Vagina (tissue), 2 donors: Measurements from ENCODE around the gene SERPINB11. TPM values are rescaled to one million over a fixed set of nuclear protein-coding genes. Genes with fewer than 3 reads are reported as not detected.

Source experiments
- DNase-seq, 2 donors: peaks; one replicate each; pipeline ENCODE4 v3.0.0-alpha.2; 2017; ENCODE audit errors: extremely low spot score in 2 of 2
- H3K27ac ChIP-seq: fragments of 200-600 bp; sonication (generic); one replicate; pipeline ENCODE4 v1.5.1; 2019
- H3K27me3 ChIP-seq: fragments of 200-600 bp; sonication (generic); one replicate; pipeline ENCODE4 v1.5.1; 2019
- H3K36me3 ChIP-seq, 2 donors: fragments of 200-600 bp; sonication (generic); one replicate each; pipeline ENCODE4 v1.5.1; 2017 to 2019
- H3K4me1 ChIP-seq: fragments of 200-600 bp; sonication (generic); one replicate; pipeline ENCODE4 v1.5.1; 2019
- H3K4me3 ChIP-seq, 2 donors: fragments of 200-600 bp; sonication (generic); 1 replicate in 1 of 2; 2 replicates in 1 of 2; pipeline ENCODE4 v1.5.1; 2016 to 2019
- H3K9me3 ChIP-seq: fragments of 200-600 bp; sonication (generic); one replicate; pipeline ENCODE4 v1.5.1; 2019
- POLR2A ChIP-seq, 2 donors: fragments of 450-650 bp; IDR thresholded peaks; one replicate each; pipeline ENCODE4 v1.6.1; 2017; ENCODE audit warnings: antibody characterized with exemption in 2 of 2, mild to moderate bottlenecking in 2 of 2, moderate library complexity in 2 of 2
- POLR2AphosphoS5 ChIP-seq, 2 donors: sonication (generic); formaldehyde crosslinking; IDR thresholded peaks; one replicate each; pipeline ENCODE4 v1.9.0; 2017; ENCODE audit warnings: antibody characterized with exemption in 2 of 2, mild to moderate bottlenecking in 2 of 2, low read depth in 1 of 2; ENCODE audit not compliant: insufficient read depth in 1 of 2
- intact Hi-C: fragments of 100-400 bp; cut with DNase I; formaldehyde crosslinking; loops from one replicate; pipeline ENCODE4 v1.15.1; 2023
- total RNA-seq: library from RNA; depleted of rRNA; stranded (reverse); fragments of >200 nt; gene quantifications from one replicate; pipeline ENCODE4 v1.2.3, GENCODE V29; 2016
- TF ChIP-seq, protein P1 (sequence below), 3 experiments: fragments of 450-650 bp in 2 of 3; fragments of 200-600 bp in 1 of 3; sonication (generic) in 1 of 3; IDR thresholded peaks; one replicate each; pipeline ENCODE4 v1.5.1; 2017 to 2019; ENCODE audit warnings: antibody characterized with exemption in 3 of 3, mild to moderate bottlenecking in 2 of 3, moderate library complexity in 2 of 3

SERPINB11 gene
- total RNA-seq, 1 donor from 2014 or later: 8.6 TPM

DNA sequence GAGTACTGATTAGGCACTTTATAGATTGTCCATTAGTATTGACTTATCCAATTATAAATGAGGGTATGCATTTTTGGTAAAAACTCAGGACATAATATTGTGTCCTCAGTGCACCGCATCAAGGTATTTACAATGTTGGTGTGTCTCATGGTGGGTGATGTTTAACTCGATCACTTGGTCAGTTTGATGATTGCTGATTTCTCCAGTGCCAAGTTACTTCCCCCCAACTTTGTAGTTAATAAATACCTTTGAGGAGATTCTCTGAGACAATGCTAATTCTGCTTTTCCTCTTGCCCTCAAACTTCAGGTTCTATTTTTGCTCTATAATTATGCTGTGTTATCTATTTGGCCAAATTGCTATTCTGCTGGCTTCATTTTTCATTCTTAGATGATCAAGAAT is 44.2 kb downstream of the SERPINB11 start:
- Histone ChIP-seq H3K4me1 (no peaks in the 10 kb centered on the region), H3K36me3 (no peaks in the 10 kb centered on the region), H3K4me3 (no peak overlapping the region), H3K27me3 (no peaks in the 10 kb centered on the region), H3K9me3 (no peaks in the 10 kb centered on the region), H3K27ac (no peak overlapping the region)
- intact Hi-C loops: no loop called here
- no peak for TF ChIP-seq POLR2AphosphoS5 (IDR thresholded peaks at IDR 0.05; ENCODE audit: insufficient read depth in 1 of 2, low read depth in 1 of 2)
- TF ChIP-seq, protein P1, sequence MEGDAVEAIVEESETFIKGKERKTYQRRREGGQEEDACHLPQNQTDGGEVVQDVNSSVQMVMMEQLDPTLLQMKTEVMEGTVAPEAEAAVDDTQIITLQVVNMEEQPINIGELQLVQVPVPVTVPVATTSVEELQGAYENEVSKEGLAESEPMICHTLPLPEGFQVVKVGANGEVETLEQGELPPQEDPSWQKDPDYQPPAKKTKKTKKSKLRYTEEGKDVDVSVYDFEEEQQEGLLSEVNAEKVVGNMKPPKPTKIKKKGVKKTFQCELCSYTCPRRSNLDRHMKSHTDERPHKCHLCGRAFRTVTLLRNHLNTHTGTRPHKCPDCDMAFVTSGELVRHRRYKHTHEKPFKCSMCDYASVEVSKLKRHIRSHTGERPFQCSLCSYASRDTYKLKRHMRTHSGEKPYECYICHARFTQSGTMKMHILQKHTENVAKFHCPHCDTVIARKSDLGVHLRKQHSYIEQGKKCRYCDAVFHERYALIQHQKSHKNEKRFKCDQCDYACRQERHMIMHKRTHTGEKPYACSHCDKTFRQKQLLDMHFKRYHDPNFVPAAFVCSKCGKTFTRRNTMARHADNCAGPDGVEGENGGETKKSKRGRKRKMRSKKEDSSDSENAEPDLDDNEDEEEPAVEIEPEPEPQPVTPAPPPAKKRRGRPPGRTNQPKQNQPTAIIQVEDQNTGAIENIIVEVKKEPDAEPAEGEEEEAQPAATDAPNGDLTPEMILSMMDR (IDR thresholded peaks at IDR 0.05): no peak
- TF ChIP-seq POLR2A (IDR thresholded peaks at IDR 0.05): no peak
- no peak for DNase-seq

DNA sequence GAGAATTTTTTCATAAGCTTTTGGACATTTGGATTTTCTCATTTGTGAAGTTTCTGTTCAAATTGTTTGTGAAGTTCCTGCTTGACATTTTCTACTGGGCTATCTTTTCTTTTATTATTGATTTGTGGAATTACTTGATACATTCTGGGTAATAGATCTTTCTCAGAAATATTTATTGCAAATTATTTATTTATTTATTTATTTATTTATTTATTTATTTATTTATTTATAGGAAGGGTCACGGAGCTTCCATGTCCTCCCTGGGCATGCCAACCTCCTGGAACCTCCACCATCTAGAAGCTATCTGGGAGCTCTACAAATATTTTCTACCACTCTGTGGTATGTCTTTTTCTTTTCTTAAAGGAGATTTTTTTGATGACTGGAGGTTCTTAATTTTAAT is 46.7 kb downstream of the SERPINB11 start:
- Histone ChIP-seq H3K36me3 (no peaks in the 10 kb centered on the region), H3K4me3 (no peak overlapping the region)
- intact Hi-C loops: no loop called here

DNA sequence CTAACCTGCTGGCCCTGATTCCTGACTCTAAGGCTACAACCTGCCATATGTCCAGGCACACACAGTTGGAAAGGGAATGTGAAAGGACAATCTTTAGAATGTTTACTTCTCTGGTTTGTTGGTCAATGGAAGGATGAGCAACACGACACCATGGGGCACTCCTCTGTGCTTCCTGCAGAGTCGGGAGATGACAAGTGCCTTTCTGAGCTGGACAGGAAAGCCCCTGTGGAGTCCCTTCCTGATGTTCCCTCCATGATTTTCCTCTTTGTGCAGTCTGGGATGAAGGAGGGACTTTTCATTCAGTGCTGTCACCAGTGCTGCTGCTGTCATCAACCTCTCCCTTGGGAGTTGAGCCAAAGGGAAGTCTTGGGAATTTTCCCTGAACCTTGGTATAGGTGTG is 49.9 kb downstream of the SERPINB11 start:
- Histone ChIP-seq H3K9me3 (no peaks in the 10 kb centered on the region), H3K4me3 (no peak overlapping the region), H3K36me3 (no peaks in the 10 kb centered on the region), H3K4me1 (no peaks in the 10 kb centered on the region), H3K27ac (no peak overlapping the region), H3K27me3 (no peaks in the 10 kb centered on the region)
- no peak for TF ChIP-seq POLR2A (IDR thresholded peaks at IDR 0.05)
- TF ChIP-seq POLR2AphosphoS5 (IDR thresholded peaks at IDR 0.05; ENCODE audit: insufficient read depth in 1 of 2, low read depth in 1 of 2): no peak
- TF ChIP-seq, protein P1 (IDR thresholded peaks at IDR 0.05): no peak
- DNase-seq: no peak
- intact Hi-C loops: no loop called here

More for the DNA sequence above, 46.7 kb downstream of the SERPINB11 start:
- TF ChIP-seq, protein P1 (IDR thresholded peaks at IDR 0.05): no peak
- TF ChIP-seq POLR2AphosphoS5 (IDR thresholded peaks at IDR 0.05; ENCODE audit: insufficient read depth in 1 of 2, low read depth in 1 of 2): no peak
- TF ChIP-seq POLR2A (IDR thresholded peaks at IDR 0.05): no peak
- Histone ChIP-seq H3K4me1 (no peaks in the 10 kb centered on the region), H3K9me3 (no peaks in the 10 kb centered on the region), H3K27me3 (no peaks in the 10 kb centered on the region), H3K27ac (no peak overlapping the region)
- DNase-seq: no peak

DNA sequence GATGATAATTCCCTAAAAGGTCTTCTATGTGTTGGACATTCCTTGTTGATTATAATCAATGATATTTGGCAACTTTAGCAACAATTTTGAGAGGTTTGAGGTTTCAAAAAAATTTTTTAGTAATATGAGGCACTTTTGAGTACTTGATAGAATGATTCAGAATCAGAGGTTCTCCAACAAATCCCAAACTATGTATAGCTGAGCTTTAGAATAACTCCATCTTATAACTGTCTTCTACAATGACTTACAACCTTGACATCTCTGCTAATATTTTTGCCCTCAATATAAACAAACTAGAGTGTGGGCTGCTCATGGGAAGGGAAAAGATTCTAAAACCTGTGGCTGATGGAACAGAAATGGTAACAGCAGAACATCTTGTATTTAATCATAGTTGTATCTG is 50.9 kb downstream of the SERPINB11 start:
- TF ChIP-seq POLR2A (IDR thresholded peaks at IDR 0.05): no peak
- no peaks in the 10 kb centered on the region for H3K9me3 ChIP-seq
- no peaks in the 10 kb centered on the region for H3K36me3 ChIP-seq
- no peak overlapping the region for H3K4me3 ChIP-seq
- H3K4me1 ChIP-seq: no peaks in the 10 kb centered on the region
- no peak overlapping the region for H3K27ac ChIP-seq
- intact Hi-C loops: no loop called here
- no peak for DNase-seq
- H3K27me3 ChIP-seq: no peaks in the 10 kb centered on the region

DNA sequence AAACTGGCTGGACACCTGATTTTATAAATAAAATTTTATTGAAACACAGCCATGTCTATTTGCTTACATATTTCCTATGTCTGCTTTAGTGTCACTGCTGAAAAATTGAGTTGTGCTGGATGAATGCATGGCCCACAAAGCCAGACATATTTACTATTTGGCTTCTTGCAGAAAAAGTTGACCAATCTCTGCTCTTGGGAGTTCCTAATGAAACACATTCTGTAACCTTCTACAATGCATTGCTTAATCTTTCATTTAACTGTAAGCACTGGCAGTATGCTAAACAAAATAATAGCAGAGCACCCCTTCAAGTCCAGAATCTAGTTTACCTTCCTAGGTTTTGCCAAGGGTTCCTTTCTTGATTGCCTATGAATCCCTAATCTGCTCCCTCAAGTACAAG is 54.8 kb downstream of the SERPINB11 start:
- H3K36me3 ChIP-seq: no peaks in the 10 kb centered on the region
- no peak for DNase-seq
- TF ChIP-seq, protein P1 (IDR thresholded peaks at IDR 0.05): no peak
- no peak for TF ChIP-seq POLR2AphosphoS5 (IDR thresholded peaks at IDR 0.05; ENCODE audit: insufficient read depth in 1 of 2, low read depth in 1 of 2)
- H3K9me3 ChIP-seq: no peaks in the 10 kb centered on the region
- H3K27me3 ChIP-seq: no peaks in the 10 kb centered on the region
- intact Hi-C loops: no loop called here
- no peaks in the 10 kb centered on the region for H3K4me1 ChIP-seq
- no peak overlapping the region for H3K27ac ChIP-seq
- H3K4me3 ChIP-seq: no peak overlapping the region
